Liver (tissue), 9 donors: ENCODE results near the gene CXCR6. TPM values are rescaled to one million over a fixed set of nuclear protein-coding genes. Genes with fewer than 3 reads are reported as not detected.
A peak's percentile ranks its signal among the peaks of the same experiment; 100 is the strongest.

Experiments
- DNase-seq: peaks from one replicate; pipeline ENCODE4 v3.0.0-alpha.2; 2017; ENCODE audit warnings: low spot score
- H3K27ac ChIP-seq, 2 donors: one replicate each; pipeline ENCODE4 v1.7.0; 2013; ENCODE audit warnings: inconsistent platforms in 2 of 2, low read length in 2 of 2, control low read depth in 1 of 2, low read depth in 1 of 2, mild to moderate bottlenecking in 1 of 2
- H3K27me3 ChIP-seq, 4 donors: one replicate each; pipeline versions ENCODE4 v1.6.1 to v1.7.0; 2013; ENCODE audit warnings: low read length in 3 of 4, inconsistent platforms in 1 of 4, mild to moderate bottlenecking in 1 of 4, moderate library complexity in 1 of 4; ENCODE audit not compliant: control insufficient read depth in 4 of 4, insufficient read depth in 4 of 4
- H3K36me3 ChIP-seq, 4 donors: one replicate each; pipeline versions ENCODE4 v1.6.1 to v1.7.0; 2013; ENCODE audit warnings: low read length in 3 of 4, mild to moderate bottlenecking in 3 of 4, low read depth in 1 of 4, moderate library complexity in 1 of 4; ENCODE audit not compliant: control insufficient read depth in 4 of 4, insufficient read depth in 3 of 4
- H3K4me1 ChIP-seq, 4 donors: one replicate each; pipeline versions ENCODE4 v1.6.1 to v1.7.0; 2013; ENCODE audit warnings: low read length in 3 of 4, mild to moderate bottlenecking in 3 of 4, moderate library complexity in 1 of 4; ENCODE audit not compliant: control insufficient read depth in 4 of 4, insufficient read depth in 4 of 4
- H3K4me3 ChIP-seq, 3 donors: one replicate each; pipeline versions ENCODE4 v1.6.1 to v1.7.0; 2013; ENCODE audit warnings: low read length in 3 of 3, control low read depth in 1 of 3, low read depth in 1 of 3, mild to moderate bottlenecking in 1 of 3
- H3K9ac ChIP-seq, 2 donors: one replicate each; pipeline ENCODE4 v1.7.0; 2013; ENCODE audit warnings: low read length in 2 of 2, mild to moderate bottlenecking in 2 of 2, moderate library complexity in 2 of 2, control low read depth in 1 of 2, low read depth in 1 of 2
- H3K9me3 ChIP-seq, 4 donors: one replicate each; pipeline versions ENCODE4 v1.6.1 to v1.7.0; 2013; ENCODE audit warnings: low read length in 3 of 4; ENCODE audit not compliant: control insufficient read depth in 4 of 4
- ATF3 ChIP-seq: IDR thresholded peaks from 2 replicates; pipeline ENCODE4 v1.6.1; 2016; ENCODE audit warnings: antibody characterized with exemption
- CTCF ChIP-seq: fragments of 150-350 bp; IDR thresholded peaks from 2 replicates; pipeline ENCODE4 v1.5.1; 2017; ENCODE audit warnings: improper control_type of control experiment, low read depth, low read length; ENCODE audit not compliant: missing input control
- EGR1 ChIP-seq, 2 donors: IDR thresholded peaks; 2 replicates each; pipeline ENCODE4 v1.6.1; 2016 to 2018; ENCODE audit warnings: antibody characterized with exemption in 2 of 2, low read depth in 2 of 2
- FOXA1 ChIP-seq: IDR thresholded peaks from 2 replicates; pipeline ENCODE4 v1.6.1; 2016; ENCODE audit warnings: antibody characterized with exemption
- FOXA2 ChIP-seq: IDR thresholded peaks from 2 replicates; pipeline ENCODE4 v1.6.1; 2016; ENCODE audit warnings: antibody characterized with exemption
- GABPA ChIP-seq, 2 donors: IDR thresholded peaks in 1 of 2; conservative IDR thresholded peaks in 1 of 2; 2 replicates each; pipeline ENCODE4 v1.6.1; 2016; ENCODE audit warnings: antibody characterized with exemption in 2 of 2, mild to moderate bottlenecking in 1 of 2, moderate library complexity in 1 of 2
- HNF4A ChIP-seq, 2 donors: conservative IDR thresholded peaks; 2 replicates each; pipeline ENCODE4 v1.6.1; 2016; ENCODE audit warnings: antibody characterized with exemption in 2 of 2, mild to moderate bottlenecking in 2 of 2
- HNF4G ChIP-seq: IDR thresholded peaks from 2 replicates; pipeline ENCODE4 v1.6.1; 2016; ENCODE audit warnings: antibody characterized with exemption
- JUND ChIP-seq, 2 donors: IDR thresholded peaks; 2 replicates each; pipeline ENCODE4 v1.6.1; 2016; ENCODE audit warnings: antibody characterized with exemption in 2 of 2
- NR2F2 ChIP-seq: IDR thresholded peaks from 2 replicates; pipeline ENCODE4 v1.6.1; 2016; ENCODE audit warnings: antibody characterized with exemption
- RAD21 ChIP-seq, 2 donors: IDR thresholded peaks; 2 replicates each; pipeline ENCODE4 v1.6.1; 2016; ENCODE audit warnings: antibody characterized with exemption in 2 of 2, mild to moderate bottlenecking in 2 of 2
- REST ChIP-seq: IDR thresholded peaks from 2 replicates; pipeline ENCODE4 v1.6.1; 2016; ENCODE audit warnings: antibody characterized with exemption, mild to moderate bottlenecking
- RXRA ChIP-seq, 2 donors: IDR thresholded peaks; 2 replicates each; pipeline ENCODE4 v1.6.1; 2017 to 2018; ENCODE audit warnings: antibody characterized with exemption in 2 of 2, mild to moderate bottlenecking in 1 of 2
- SP1 ChIP-seq: IDR thresholded peaks from 2 replicates; pipeline ENCODE4 v1.6.1; 2018; ENCODE audit warnings: antibody characterized with exemption, mild to moderate bottlenecking
- TAF1 ChIP-seq: conservative IDR thresholded peaks from 2 replicates; pipeline ENCODE4 v1.6.1; 2016; ENCODE audit warnings: antibody characterized with exemption, mild to moderate bottlenecking
- YY1 ChIP-seq: IDR thresholded peaks from 2 replicates; pipeline ENCODE4 v1.6.1; 2016; ENCODE audit warnings: antibody characterized with exemption, mild to moderate bottlenecking
- ZBTB33 ChIP-seq: IDR thresholded peaks from 2 replicates; pipeline ENCODE4 v1.6.1; 2016; ENCODE audit warnings: antibody characterized with exemption
- WGBS: extraction: QIAGEN DNeasy Blood & Tissue Kit; methylation state at CpG from one replicate; pipeline ENCODE4 v1.1.7; 2013; 5-methylcytosine and 5-hydroxymethylcytosine counted together
- polyA plus RNA-seq, 2 donors: library from polyadenylated mRNA; stranded (reverse) in 1 of 2; unstranded in 1 of 2; fragments of 200-250 nt in 1 of 2; fragments of >200 nt in 1 of 2; fragmentation: Nextera tagmentation in 1 of 2; extraction: Ambion mirVana in 1 of 2; gene quantifications; one replicate each; pipeline versions ENCODE4 v1.2.1 to v1.2.3, GENCODE V29; 2013 to 2015
- total RNA-seq, 2 donors: library from RNA; depleted of rRNA; stranded (reverse); fragments of >200 nt; gene quantifications; one replicate each; pipeline ENCODE4 v1.2.3, GENCODE V29; 2014
- TF ChIP-seq, protein P1 (sequence below): IDR thresholded peaks from 2 replicates; pipeline ENCODE4 v1.6.1; 2016; ENCODE audit warnings: antibody characterized with exemption
- donor health status: healthy.
- donor health status: healthy.
- donor health status: healthy.
- donor health status: healthy.
- donor health status: healthy.

CXCR6 gene
- total and polyA plus RNA-seq, 4 donors = 0.60 to 2.9 (median 0.96) TPM

DNA sequence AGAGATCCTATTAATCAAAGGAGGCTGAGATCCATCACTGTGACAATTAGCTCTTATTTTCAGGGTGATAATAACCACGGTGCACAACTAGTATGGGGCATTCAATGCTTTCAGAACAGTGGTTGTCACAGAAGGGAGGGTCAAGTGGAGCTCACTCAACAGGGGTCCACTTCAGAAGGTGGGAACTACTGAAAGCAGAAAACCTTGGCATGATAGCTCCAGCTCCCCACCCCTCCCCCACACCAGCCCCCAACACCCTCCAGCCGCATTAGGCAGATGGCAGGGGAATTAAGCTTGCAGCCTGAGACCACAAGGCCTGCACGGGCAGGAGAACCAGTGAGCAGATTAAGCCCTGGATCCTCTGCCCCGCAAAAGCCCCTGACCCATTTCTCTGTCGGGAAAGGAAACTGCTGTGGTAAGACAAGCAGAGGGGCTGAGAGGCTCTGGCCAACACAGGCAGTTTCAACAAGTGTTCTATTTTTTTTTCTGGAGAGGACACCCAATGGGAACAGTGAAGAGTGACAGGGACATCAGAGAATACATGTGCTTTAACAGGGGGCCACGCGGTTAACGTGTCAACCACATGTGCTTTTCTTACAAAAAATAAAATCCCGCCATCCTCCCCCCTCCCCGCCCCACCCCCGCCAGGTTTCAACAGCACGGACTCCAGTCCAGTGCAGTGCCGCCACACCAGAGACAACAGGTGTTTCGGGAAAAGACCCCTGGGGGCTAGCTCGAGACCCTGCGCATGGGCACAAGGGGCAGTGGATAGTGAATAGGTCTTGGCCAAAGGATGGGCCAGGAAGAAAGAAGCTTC lies 51.4 kb downstream of the CXCR6 start:
- WGBS = 8% methylated on average over 16 of the region's 16 CpGs
- H3K9ac ChIP-seq = peak overlapping the region; percentile 93 to 96
- no peaks in the 10 kb centered on the region for H3K9me3 ChIP-seq
- H3K27me3 ChIP-seq = no peaks in the 10 kb centered on the region
- peaks cover 13 to 40% (median 22%) of the 10 kb centered on the region in 4 donors for H3K4me1 ChIP-seq
- TF ChIP-seq JUND (IDR thresholded peaks at IDR 0.05) = no peak
- no peak for TF ChIP-seq CTCF
- TF ChIP-seq RAD21 (IDR thresholded peaks at IDR 0.05) = no peak
- no peak for TF ChIP-seq FOXA2
- no peak for DNase-seq
- H3K36me3 ChIP-seq = no peaks in the 10 kb centered on the region
- peak overlapping the region; percentile 83 to 90 (median 86) for H3K4me3 ChIP-seq
- H3K27ac ChIP-seq = peak overlapping the region; percentile 93 to 98

DNA sequence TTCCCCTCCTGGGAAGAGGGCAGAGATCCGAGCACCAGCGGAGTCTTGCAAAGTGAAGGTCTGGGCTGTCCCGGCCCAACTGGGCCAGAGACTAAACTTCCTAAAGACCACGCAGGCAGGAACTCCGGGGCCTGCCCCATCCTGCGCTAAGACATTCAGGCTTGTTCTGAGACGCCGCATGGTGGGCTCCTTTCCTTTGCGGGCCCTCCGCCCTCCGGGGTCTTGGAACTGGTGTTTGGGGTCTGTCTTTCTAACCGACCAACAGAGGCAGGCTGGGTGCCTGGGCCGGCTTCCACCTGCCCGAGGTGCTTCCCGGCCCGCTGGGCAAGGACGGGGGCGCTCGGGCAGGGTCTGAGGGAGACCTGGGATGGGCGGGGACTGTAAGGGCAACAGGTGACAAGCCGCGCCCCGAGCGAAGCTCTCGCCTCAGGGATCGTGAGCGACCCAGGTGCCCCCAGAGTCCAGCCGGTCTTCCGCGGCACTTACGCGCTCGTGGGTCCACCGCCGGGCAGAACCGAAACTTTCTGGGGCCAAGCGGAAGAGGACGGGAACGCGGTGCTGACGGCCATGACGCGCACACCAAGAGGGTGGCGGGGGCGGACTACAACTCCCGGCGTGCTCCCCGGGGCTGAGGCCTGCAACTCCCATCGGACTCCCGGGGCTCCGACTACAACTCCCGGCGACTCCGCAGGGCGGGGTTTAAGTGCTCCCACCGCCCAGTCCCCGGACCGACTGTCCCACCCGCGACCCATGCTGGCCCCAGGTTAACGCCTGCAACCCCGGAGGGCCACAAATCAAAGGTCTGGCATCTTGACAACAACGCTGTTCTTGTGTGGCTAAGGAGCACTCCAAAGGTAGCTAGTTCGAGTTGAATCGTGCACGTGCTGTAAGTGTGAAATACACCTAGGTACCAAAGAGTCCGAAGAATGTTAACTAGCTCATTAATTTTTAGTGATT lies 52.2 kb downstream of the CXCR6 start, which contains the start of gene FYCO1:
TSS of gene FYCO1 (minus strand) at position 589 of the 957 bp plus-strand sequence. CDS start 10,914 bp downstream, outside the sequence.
- 1% methylated on average over 67 of the region's 67 CpGs for WGBS
- Histone ChIP-seq H3K9me3 (no peaks in the 10 kb centered on the region), H3K4me1 (peaks cover 13 to 35% (median 21%) of the 10 kb centered on the region in 4 donors), H3K9ac (peak within 1 kb of the TSS; percentile 93 to 96), H3K27ac (peak within 1 kb of the TSS; percentile 93 to 98), H3K36me3 (no peaks in the 10 kb centered on the region), H3K27me3 (no peaks in the 10 kb centered on the region), H3K4me3 (peak within 1 kb of the TSS; percentile 83 to 90 (median 86))
- TF ChIP-seq ZBTB33 (no peak), RAD21 (IDR thresholded peaks at IDR 0.05) (peak in 1 of 2 donors; percentile 17), CTCF (no peak), HNF4A (conservative IDR thresholded peaks at IDR 0.05) (peak; percentile 13 to 26), FOXA2 (no peak), ATF3 (no peak), REST (peak; percentile 78), JUND (IDR thresholded peaks at IDR 0.05) (no peak), TAF1 (peak; percentile 69), HNF4G (no peak), GABPA (IDR thresholded peaks at IDR 0.05 in 1 of 2, conservative IDR thresholded peaks at IDR 0.05 in 1 of 2) (no peak), FOXA1 (no peak), NR2F2 (no peak), RXRA (IDR thresholded peaks at IDR 0.05) (peak in 1 of 2 donors; percentile 47), SP1 (peak; percentile 52), EGR1 (IDR thresholded peaks at IDR 0.05; ENCODE audit: low read depth in 2 of 2) (peak; percentile 14 to 70), YY1 (peak; percentile 97)
- TF ChIP-seq, protein P1, sequence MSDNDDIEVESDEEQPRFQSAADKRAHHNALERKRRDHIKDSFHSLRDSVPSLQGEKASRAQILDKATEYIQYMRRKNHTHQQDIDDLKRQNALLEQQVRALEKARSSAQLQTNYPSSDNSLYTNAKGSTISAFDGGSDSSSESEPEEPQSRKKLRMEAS = peak; percentile 90
- DNase-seq = peak; percentile 88
